Measurements from ENCODE around the gene S100A2.
A peak's percentile ranks its signal among the peaks of the same experiment; 100 is the strongest.

S100A2 gene

DNA sequence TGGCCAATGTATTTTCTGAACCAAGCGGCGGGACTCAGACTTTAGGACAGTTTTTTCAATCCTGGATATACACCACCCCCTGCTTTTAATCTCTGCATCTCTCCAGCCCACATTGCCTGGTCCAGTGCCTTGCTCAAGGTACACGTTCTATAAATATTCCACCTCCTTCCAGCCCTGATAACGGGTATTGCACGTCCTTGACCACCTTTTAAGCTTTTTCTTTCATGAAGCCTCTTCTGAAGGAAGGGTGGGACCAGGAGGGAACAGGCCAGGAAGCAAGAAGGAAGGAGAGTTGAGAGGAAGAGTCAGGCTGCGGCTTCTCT is 43.9 kb upstream of the S100A2 start:
- no peak for DNase-seq
- Histone ChIP-seq H3K36me3 (no peaks in the 10 kb centered on the region), H3K27me3 (ENCODE audit: insufficient read depth, low read depth, severe bottlenecking) (no peaks in the 10 kb centered on the region), H3K4me3 (ENCODE audit: low read depth, low read length) (no peak overlapping the region), H3K27ac (no peak overlapping the region), H3K9me3 (ENCODE audit: severe bottlenecking) (no peaks in the 10 kb centered on the region)
- TF ChIP-seq, protein P1, sequence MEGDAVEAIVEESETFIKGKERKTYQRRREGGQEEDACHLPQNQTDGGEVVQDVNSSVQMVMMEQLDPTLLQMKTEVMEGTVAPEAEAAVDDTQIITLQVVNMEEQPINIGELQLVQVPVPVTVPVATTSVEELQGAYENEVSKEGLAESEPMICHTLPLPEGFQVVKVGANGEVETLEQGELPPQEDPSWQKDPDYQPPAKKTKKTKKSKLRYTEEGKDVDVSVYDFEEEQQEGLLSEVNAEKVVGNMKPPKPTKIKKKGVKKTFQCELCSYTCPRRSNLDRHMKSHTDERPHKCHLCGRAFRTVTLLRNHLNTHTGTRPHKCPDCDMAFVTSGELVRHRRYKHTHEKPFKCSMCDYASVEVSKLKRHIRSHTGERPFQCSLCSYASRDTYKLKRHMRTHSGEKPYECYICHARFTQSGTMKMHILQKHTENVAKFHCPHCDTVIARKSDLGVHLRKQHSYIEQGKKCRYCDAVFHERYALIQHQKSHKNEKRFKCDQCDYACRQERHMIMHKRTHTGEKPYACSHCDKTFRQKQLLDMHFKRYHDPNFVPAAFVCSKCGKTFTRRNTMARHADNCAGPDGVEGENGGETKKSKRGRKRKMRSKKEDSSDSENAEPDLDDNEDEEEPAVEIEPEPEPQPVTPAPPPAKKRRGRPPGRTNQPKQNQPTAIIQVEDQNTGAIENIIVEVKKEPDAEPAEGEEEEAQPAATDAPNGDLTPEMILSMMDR (IDR thresholded peaks at IDR 0.05; ENCODE audit: low read depth, low read length): no peak

DNA sequence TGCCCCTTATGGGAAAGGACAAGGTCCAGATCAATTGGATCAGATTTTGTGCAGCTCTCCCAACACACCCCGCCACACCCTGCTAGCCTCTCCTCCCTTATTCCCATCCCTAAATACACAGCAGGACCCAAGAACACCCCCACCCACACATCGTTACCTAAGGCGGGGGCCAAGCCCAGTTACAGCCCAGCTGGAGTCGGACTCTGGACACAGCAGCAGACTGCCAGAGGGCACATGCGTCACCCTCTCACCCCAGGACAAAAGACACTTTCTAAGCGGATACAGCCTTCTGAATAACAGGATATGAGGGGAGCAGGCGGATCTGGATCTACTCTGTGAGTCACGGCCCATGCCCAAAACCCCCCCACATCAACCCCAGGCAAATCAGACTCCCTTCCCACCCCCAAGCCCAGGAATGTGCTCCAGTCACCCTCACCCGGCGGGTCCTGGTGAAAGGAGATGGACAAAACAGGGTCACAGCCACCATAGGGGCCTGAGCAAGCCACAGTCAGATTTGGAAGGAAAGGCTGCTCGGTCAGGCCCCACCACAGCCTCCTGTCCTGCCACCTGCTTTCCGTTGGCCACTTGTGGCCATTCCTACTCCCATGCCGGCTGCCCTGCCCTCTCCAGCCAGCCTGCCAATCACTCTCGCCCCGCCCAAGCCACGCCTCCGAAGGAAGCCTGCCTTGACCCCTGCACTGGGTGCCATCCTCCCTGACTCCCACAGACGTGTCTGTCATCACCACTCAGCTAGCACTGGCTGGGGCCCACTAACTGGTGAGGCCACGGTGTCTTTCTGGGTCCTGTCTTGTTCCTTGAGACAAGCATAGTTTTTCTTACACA is 43.3 kb upstream of the S100A2 start:
- DNase-seq: peak; percentile 81
- TF ChIP-seq, protein P1 (IDR thresholded peaks at IDR 0.05; ENCODE audit: low read depth, low read length): no peak
- Histone ChIP-seq H3K9me3 (ENCODE audit: severe bottlenecking) (no peaks in the 10 kb centered on the region), H3K27me3 (ENCODE audit: insufficient read depth, low read depth, severe bottlenecking) (no peaks in the 10 kb centered on the region), H3K4me3 (ENCODE audit: low read depth, low read length) (no peak overlapping the region), H3K36me3 (no peaks in the 10 kb centered on the region), H3K27ac (no peak overlapping the region)

DNA sequence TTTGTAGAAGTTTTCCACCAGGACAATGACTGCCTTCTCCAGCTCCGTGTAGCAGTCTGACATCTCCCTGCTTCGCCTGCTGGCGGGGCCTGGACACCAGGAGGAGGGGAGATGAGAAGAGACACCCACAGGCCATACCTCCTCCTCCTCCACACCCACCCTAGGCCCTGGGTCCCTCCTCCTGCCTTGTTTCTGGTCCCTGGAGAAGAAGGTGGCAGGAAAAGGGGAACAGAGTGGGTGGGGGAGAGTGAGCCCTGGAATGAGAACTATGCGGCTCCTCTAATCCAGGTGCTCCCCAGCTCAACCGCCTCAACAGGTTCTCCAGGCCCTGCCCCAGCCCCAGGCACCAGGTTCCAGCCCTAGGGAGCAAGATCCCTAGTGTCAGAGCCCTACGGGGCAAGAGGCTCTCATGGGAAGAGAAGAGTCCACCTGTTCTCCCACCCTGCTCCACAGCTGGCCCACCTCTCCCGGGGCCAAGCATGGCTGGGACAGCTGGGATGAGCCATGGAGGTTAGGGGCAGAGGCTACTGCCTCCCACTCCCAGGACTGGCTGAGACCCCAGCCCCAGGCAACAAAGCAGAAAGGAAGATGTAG is 42.5 kb upstream of the S100A2 start:
- no peaks in the 10 kb centered on the region for H3K36me3 ChIP-seq
- no peak overlapping the region for H3K27ac ChIP-seq
- DNase-seq: no peak
- no peak overlapping the region for H3K4me3 ChIP-seq (ENCODE audit: low read depth, low read length)
- H3K9me3 ChIP-seq (ENCODE audit: severe bottlenecking): no peaks in the 10 kb centered on the region
- no peaks in the 10 kb centered on the region for H3K27me3 ChIP-seq (ENCODE audit: insufficient read depth, low read depth, severe bottlenecking)
- TF ChIP-seq, protein P1 (IDR thresholded peaks at IDR 0.05; ENCODE audit: low read depth, low read length): no peak

DNA sequence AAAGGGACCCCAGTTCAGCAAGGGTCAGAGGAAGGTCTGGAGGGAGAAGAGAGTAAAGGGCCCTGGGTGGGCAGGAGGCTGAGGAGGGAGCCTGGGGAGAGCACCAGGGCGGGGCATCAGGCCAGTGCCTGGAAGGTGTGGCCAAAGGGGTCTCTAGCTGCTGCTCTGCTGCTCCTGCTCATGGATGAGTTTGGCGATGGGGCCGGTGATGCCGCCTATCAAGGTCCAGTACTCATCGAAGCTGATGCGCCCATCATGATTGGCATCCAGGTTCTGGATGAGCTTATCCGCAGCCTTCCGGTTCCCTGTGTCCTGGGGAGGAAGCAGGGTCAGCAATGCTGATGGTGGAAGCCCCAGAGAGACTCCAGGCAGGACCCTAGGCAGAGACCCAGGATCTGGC is 41.7 kb upstream of the S100A2 start:
- H3K36me3 ChIP-seq: no peaks in the 10 kb centered on the region
- DNase-seq: no peak
- no peak overlapping the region for H3K4me3 ChIP-seq (ENCODE audit: low read depth, low read length)
- no peak overlapping the region for H3K27ac ChIP-seq
- H3K27me3 ChIP-seq (ENCODE audit: insufficient read depth, low read depth, severe bottlenecking): no peaks in the 10 kb centered on the region
- TF ChIP-seq, protein P1 (IDR thresholded peaks at IDR 0.05; ENCODE audit: low read depth, low read length): no peak
- H3K9me3 ChIP-seq (ENCODE audit: severe bottlenecking): no peaks in the 10 kb centered on the region

DNA sequence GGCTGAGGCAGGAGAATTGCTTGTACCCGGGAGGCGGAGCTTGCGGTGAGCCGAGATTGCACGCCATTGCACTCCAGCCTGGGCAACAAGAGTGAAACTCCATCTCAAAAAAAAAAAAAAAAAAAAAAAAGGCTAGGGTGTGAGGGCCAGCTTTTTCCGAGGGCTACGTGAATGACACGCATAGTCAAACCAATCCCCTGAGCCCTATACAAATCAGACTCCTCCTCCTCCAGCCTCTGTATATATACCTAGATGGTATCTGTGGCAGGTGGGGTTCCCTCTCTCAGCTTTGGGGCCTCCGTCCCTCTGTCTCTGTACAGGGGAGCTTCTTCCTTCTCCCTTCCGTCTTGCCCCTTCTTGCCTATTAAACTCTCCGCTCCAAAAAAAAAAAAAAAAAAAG is 40.5 kb upstream of the S100A2 start:
- Histone ChIP-seq H3K27ac (no peak overlapping the region), H3K9me3 (ENCODE audit: severe bottlenecking) (no peaks in the 10 kb centered on the region), H3K4me3 (ENCODE audit: low read depth, low read length) (no peak overlapping the region), H3K36me3 (no peaks in the 10 kb centered on the region), H3K27me3 (ENCODE audit: insufficient read depth, low read depth, severe bottlenecking) (no peaks in the 10 kb centered on the region)
- TF ChIP-seq, protein P1 (IDR thresholded peaks at IDR 0.05; ENCODE audit: low read depth, low read length): no peak
- no peak for DNase-seq

Measured in WERI-Rb-1 (cell line).